Type B pancreatic cell (in vitro differentiated cells): ENCODE results near the gene QRFP. TPM values are rescaled to one million over a fixed set of nuclear protein-coding genes. Genes with fewer than 3 reads are reported as not detected.
A peak's percentile ranks its signal among the peaks of the same experiment; 100 is the strongest.

Source experiments
- DNase-seq: peaks from one replicate; pipeline ENCODE4 v3.0.0; 2021; ENCODE audit warnings: mixed read lengths; ENCODE audit not compliant: unreplicated experiment; ENCODE audit errors: extremely low spot score
- H3K27ac Mint-ChIP-seq: 2 replicates; pipeline ENCODE4 v1.8.0; 2021; ENCODE audit warnings: mild to moderate bottlenecking, mixed read lengths
- H3K27me3 Mint-ChIP-seq: 2 replicates; pipeline ENCODE4 v1.8.0; 2021; ENCODE audit warnings: mixed read lengths
- H3K36me3 Mint-ChIP-seq: 2 replicates; pipeline ENCODE4 v1.8.0; 2021; ENCODE audit warnings: mixed read lengths
- H3K4me1 Mint-ChIP-seq: one replicate; pipeline ENCODE4 v1.8.0; 2021; ENCODE audit warnings: mixed read lengths; ENCODE audit not compliant: unreplicated experiment
- H3K4me3 Mint-ChIP-seq: 2 replicates; pipeline ENCODE4 v1.8.0; 2021; ENCODE audit warnings: mild to moderate bottlenecking, mixed read lengths
- H3K9me3 Mint-ChIP-seq: 2 replicates; pipeline ENCODE4 v1.8.0; 2021; ENCODE audit warnings: mixed read lengths
- total RNA-seq: library from RNA; stranded (reverse); gene quantifications from 2 replicates; pipeline ENCODE4 v1.2.1, GENCODE V29; 2021; ENCODE audit warnings: low replicate concordance
- TF ChIP-seq, protein P1 (sequence below): fragments of 200-600 bp; sonication (generic); conservative IDR thresholded peaks from 2 replicates; pipeline ENCODE4 v1.5.0; 2021; ENCODE audit warnings: antibody characterized with exemption, mild to moderate bottlenecking

Gene QRFP
- total RNA-seq, 1 donor from 2014 or later = not detected

- TF ChIP-seq, protein P1, sequence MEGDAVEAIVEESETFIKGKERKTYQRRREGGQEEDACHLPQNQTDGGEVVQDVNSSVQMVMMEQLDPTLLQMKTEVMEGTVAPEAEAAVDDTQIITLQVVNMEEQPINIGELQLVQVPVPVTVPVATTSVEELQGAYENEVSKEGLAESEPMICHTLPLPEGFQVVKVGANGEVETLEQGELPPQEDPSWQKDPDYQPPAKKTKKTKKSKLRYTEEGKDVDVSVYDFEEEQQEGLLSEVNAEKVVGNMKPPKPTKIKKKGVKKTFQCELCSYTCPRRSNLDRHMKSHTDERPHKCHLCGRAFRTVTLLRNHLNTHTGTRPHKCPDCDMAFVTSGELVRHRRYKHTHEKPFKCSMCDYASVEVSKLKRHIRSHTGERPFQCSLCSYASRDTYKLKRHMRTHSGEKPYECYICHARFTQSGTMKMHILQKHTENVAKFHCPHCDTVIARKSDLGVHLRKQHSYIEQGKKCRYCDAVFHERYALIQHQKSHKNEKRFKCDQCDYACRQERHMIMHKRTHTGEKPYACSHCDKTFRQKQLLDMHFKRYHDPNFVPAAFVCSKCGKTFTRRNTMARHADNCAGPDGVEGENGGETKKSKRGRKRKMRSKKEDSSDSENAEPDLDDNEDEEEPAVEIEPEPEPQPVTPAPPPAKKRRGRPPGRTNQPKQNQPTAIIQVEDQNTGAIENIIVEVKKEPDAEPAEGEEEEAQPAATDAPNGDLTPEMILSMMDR = no peak
- Mint-ChIP-seq H3K4me3 (no peak overlapping the region), H3K36me3 (no peaks in the 10 kb centered on the region), H3K27me3 (peaks cover 4% of the 10 kb centered on the region), H3K27ac (no peak overlapping the region), H3K9me3 (no peaks in the 10 kb centered on the region), H3K4me1 (peaks cover 9% of the 10 kb centered on the region)
- DNase-seq = no peak
Measured at GRCh38 chr9:130895481-130896232, 955 bp downstream of the QRFP start.

- H3K36me3 Mint-ChIP-seq = no peaks in the 10 kb centered on the region
- peaks cover 10% of the 10 kb centered on the region for H3K4me1 Mint-ChIP-seq
- DNase-seq = no peak
- H3K9me3 Mint-ChIP-seq = no peaks in the 10 kb centered on the region
- TF ChIP-seq, protein P1 = no peak
- no peak overlapping the region for H3K4me3 Mint-ChIP-seq
- H3K27me3 Mint-ChIP-seq = peaks cover 4% of the 10 kb centered on the region
- H3K27ac Mint-ChIP-seq = no peak overlapping the region
Measured at GRCh38 chr9:130895038-130895437, 1.6 kb downstream of the QRFP start.

DNA sequence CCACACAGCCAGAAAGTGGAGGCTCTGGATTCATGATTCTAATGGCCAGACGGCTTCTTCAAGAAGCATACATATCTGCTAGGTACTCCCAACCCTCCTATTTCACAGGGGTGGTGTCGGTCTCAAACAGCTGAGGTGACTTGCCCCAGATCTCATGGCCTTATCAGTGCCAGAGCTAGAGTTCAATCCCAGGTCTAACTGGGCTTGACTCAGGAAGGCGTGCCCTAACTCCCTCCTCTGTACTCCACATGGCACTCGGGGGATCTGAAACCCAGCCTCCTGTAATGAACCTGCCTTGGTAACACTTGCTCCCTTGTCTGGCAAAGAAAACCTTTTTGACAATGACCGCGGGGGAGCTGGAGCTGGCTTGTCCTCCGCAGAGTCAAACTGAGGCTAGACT lies 2.1 kb downstream of the QRFP start:
- DNase-seq = no peak
- H3K4me3 Mint-ChIP-seq = no peak overlapping the region
- TF ChIP-seq, protein P1 = no peak
- H3K27ac Mint-ChIP-seq = no peak overlapping the region
- H3K27me3 Mint-ChIP-seq = no peaks in the 10 kb centered on the region
- no peaks in the 10 kb centered on the region for H3K36me3 Mint-ChIP-seq
- H3K9me3 Mint-ChIP-seq = no peaks in the 10 kb centered on the region
- peaks cover 10% of the 10 kb centered on the region for H3K4me1 Mint-ChIP-seq

DNA sequence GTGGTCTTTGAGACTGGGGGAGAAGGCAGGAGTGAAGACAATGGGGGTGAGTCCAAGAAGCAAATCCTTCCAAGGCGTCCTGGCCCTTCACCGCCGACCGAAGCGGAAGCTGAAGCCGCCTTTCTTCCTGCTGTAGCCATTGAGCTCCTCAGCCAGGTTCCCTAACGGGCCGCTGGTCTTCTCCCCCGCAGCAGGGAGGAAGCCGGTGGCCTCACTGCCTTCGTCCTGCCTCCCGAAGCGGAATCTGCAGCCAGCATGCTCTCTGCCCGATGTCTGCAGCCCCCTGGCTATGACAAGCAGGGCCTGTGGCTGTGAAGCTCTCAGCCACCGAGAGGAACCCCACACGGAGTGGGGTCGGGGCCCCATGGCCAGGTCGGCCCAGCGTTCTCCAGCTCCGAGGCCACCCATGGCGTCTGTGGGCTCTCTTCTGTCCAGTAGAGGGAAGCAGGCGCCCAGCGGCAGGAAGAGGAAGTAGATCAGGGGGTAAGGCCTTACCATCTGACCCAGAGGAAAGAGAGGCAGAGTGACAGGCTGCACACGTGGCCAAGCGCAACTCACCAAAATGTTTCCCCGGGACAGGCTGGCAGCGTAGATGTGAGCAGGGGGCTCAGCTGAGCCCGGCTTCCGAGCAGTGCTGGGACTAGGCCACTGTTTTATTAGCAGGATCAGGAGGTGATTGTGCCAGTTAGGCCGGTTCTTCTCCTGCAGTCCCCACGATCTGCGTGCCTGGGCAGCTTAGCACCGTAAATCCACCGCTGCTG lies 3.1 kb downstream of the QRFP start:
- no peaks in the 10 kb centered on the region for H3K9me3 Mint-ChIP-seq
- H3K4me1 Mint-ChIP-seq = peaks cover 10% of the 10 kb centered on the region
- DNase-seq = no peak
- H3K27ac Mint-ChIP-seq = no peak overlapping the region
- TF ChIP-seq, protein P1 = peak; percentile 58
- H3K4me3 Mint-ChIP-seq = no peak overlapping the region
- H3K27me3 Mint-ChIP-seq = no peaks in the 10 kb centered on the region
- no peaks in the 10 kb centered on the region for H3K36me3 Mint-ChIP-seq

DNA sequence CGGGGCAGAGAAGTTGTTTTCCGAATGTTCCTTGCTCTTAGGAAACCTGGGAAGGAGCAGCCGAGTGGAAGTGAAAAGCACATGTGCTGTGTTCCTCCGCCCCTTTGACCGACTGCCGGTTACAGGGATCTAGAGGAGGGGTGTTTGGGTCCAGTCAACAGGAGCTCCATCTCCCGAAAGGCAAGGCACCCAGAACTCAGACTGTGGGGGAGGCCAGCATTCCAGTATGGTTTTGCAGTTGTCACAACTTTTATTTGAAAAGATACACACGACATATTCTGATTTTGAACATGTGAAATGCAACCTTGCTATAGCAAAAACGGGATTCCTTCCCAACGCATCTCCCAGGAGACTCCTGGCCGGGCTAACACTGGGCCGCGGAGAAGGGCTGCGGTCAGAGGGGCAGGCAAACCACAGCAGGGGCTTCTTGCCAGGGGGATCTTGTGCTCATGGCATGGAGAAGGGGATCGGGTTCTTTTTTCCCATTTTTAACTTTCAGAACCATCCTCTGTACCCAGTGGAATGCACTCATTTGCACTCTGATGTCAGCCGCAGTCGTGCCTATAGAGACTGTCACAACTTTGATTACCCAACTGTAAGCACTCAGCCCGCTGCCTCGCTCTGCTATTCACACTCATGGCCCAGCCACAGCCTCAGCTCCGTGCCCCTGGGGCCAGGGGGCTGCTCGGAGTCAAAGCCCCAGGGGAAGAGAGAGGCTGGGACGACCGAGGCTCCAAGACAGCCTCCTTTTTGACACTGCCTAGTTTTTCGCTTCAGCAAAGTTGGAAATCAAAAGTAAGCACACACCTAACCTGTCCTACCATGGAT lies 3.9 kb downstream of the QRFP start:
- no peaks in the 10 kb centered on the region for H3K27me3 Mint-ChIP-seq
- no peak for DNase-seq

More for the DNA sequence above, 3.9 kb downstream of the QRFP start:
- peaks cover 10% of the 10 kb centered on the region for H3K4me1 Mint-ChIP-seq
- no peak overlapping the region for H3K4me3 Mint-ChIP-seq
- H3K27ac Mint-ChIP-seq = no peak overlapping the region
- no peaks in the 10 kb centered on the region for H3K9me3 Mint-ChIP-seq
- no peaks in the 10 kb centered on the region for H3K36me3 Mint-ChIP-seq
- TF ChIP-seq, protein P1 = no peak
